SU-DHL-6 (cell line): ENCODE data around the gene BPIFB6.

Experiments
- CTCF ChIP-seq: fragments of 200-600 bp; sonication (generic); IDR thresholded peaks from one replicate; pipeline ENCODE4 v1.5.1; 2017; ENCODE audit warnings: antibody characterized with exemption, mild to moderate bottlenecking, low read length, moderate library complexity; ENCODE audit not compliant: insufficient read depth, poor library complexity, severe bottlenecking
- EZH2phosphoT487 ChIP-seq: fragments of 200-600 bp; sonication (generic), shearing (Covaris generic); conservative IDR thresholded peaks from 2 replicates; pipeline ENCODE4 v1.6.1; 2018; ENCODE audit warnings: mild to moderate bottlenecking, antibody characterized with exemption, low read length, moderate library complexity, mixed read lengths

GRCh38 chr20:33069673-33070072 is 38.2 kb downstream of the BPIFB6 start:
- TF ChIP-seq CTCF: no peak
- TF ChIP-seq EZH2phosphoT487: no peak
